ENCODE measurements around the gene KIAA1671.

KIAA1671 gene

DNA sequence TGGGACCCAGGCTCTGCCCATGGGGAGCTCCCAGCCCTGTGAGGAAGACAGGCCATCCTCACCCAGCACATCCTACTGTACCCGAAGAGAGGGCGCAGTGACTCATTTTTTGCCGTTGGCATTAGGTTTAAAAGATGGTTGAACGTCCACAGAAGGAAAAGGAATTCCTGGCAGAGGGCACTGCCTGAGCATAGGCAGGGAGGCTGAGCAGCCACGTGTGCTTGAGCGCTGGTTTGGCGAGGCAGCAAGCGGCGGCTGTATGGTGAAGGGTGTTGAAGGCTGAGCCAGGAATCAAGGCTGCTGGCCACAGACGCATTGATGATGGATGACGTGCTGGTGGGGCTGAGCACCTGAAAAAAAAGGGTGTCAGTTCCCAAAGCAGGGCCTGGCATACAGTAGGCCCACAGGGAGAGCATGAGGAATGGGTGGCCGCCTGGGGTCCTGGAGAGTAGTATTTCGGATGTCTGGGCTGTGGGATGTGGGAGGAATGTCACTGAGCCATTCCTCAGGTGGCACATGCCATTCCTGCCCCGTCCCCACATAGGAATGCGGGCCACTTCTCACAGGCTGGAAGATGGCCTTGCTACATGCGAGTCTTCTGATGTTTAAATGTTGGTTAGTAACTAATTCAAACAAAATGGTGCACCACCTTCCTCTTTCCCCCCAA, 112.5 kb downstream of the KIAA1671 start:
- TF ChIP-seq POU2F2 (IDR thresholded peaks at IDR 0.05; ENCODE audit: low read depth, low read length), result no peak
- TF ChIP-seq POLR2A (IDR thresholded peaks at IDR 0.05; ENCODE audit: low read depth, low read length), result no peak
- no peak for TF ChIP-seq PAX5 (IDR thresholded peaks at IDR 0.05; ENCODE audit: insufficient read depth, low read length, severe bottlenecking)
- TF ChIP-seq POLR2AphosphoS5 (IDR thresholded peaks at IDR 0.05; ENCODE audit: low read depth, low read length), result no peak
- no peak for TF ChIP-seq TAF1 (IDR thresholded peaks at IDR 0.05; ENCODE audit: low read depth, low read length)
- no peak for TF ChIP-seq SPI1 (IDR thresholded peaks at IDR 0.05; ENCODE audit: low read depth, low read length)
- no peak for FAIRE-seq
- no peak for DNase-seq (ENCODE audit: insufficient read length, low spot score)

DNA sequence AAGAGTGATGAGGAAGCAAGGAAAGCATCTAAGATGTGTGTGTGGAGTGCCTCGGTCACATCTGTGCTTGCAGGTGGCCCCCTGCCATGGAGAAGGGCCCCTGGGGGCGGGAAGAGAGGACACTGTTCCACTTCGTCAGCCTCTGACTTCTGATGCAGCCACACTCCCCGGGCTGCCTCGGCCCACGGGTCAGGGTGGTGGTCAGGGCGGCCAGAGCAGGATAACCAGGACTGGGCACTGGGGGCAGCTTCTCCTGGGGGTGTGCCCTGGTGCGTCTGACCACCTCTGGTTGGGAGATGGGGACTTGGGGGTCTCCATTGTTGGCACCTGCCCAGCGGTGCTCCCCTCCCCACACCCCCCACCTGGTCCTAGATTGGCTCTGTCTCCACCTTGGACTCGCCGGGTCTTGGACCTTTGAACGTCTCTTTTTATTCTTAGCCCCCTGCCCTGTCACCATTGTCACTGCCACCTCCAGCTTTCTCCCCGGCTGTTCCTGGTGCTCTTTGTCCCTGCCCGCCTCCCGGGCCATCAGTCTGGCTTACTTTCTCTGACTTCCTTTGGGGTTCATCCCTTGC, 114.4 kb downstream of the KIAA1671 start:
- FAIRE-seq (no peak), DNase-seq (ENCODE audit: insufficient read length, low spot score) (no peak)
- TF ChIP-seq TAF1 (IDR thresholded peaks at IDR 0.05; ENCODE audit: low read depth, low read length), result no peak

DNA sequence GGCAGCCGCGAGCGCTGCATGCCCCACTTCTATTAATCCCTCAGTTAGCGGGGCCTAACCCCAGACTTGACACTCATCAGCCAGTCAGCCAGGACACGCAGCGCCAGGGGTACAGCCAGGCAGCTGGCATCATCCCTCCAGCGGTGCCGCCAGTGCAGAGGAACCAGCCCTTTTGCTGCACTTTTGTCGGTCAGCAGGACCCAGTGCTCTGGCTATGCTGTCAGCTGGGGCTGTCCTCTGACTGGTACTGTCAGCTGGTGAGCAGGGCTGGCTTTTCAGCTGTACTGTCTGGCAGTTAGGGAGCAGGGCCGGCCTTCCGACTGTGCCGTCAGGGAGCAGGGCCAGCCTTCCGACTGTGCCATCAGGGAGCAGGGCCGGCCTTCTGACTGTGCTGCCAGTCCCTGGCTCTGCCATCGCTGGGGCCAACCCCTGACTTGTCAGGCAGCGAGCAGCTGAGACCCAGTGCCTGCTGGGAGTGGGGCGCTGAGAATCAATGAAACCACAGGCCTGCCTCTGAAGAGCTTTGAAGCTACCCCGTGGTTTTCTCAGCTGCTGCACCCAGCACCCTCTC, 115.4 kb downstream of the KIAA1671 start:
- TF ChIP-seq TAF1 (IDR thresholded peaks at IDR 0.05; ENCODE audit: low read depth, low read length) (no peak), PAX5 (IDR thresholded peaks at IDR 0.05; ENCODE audit: insufficient read depth, low read length, severe bottlenecking) (no peak), POLR2AphosphoS5 (IDR thresholded peaks at IDR 0.05; ENCODE audit: low read depth, low read length) (no peak)
- no peak for DNase-seq (ENCODE audit: insufficient read length, low spot score)
- FAIRE-seq, result no peak

DNA sequence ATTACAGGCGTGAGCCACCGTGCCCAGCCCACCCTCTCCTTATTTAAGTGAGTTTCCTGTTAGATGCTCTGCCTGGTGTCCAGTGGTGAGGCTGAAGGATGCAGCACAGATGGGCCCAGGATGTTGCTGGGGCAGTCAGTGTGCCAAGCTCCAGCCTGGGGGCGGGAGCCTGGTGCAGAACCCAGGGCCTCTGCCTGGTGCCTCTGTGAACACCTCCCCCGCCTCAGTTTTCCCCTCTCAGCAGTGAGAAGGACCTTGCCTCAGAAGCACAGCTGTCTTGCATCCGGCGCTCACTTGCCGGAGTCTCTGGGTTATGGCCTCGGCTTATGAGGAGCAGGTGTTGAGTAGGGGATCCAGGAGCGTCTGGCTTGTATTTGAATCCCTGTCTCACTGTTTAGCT, 116.2 kb downstream of the KIAA1671 start:
- no peak for TF ChIP-seq TAF1 (IDR thresholded peaks at IDR 0.05; ENCODE audit: low read depth, low read length)
- no peak for TF ChIP-seq POLR2A (IDR thresholded peaks at IDR 0.05; ENCODE audit: low read depth, low read length)
- no peak for TF ChIP-seq PAX5 (IDR thresholded peaks at IDR 0.05; ENCODE audit: insufficient read depth, low read length, severe bottlenecking)
- FAIRE-seq (no peak), DNase-seq (ENCODE audit: insufficient read length, low spot score) (no peak)

DNA sequence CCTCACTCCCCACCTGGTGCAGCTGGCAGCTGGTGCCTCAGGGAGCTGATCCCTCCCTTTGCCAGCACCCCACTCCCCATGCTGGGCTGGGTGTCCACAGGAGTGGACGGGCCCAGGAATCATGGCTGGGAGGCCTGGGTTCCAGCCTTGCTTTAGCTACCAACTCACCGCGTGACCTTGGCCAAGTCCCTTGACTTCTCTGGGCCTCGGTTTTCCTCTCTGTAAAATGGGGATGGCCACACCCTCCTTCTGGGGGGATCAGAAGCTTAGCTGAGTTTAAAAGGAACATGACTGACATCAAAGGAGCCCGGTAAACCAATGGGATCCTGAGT, 116.9 kb downstream of the KIAA1671 start:
- DNase-seq (ENCODE audit: insufficient read length, low spot score) (no peak), FAIRE-seq (no peak)
- TF ChIP-seq POU2F2 (IDR thresholded peaks at IDR 0.05; ENCODE audit: low read depth, low read length) (no peak), PAX5 (IDR thresholded peaks at IDR 0.05; ENCODE audit: insufficient read depth, low read length, severe bottlenecking) (no peak), POLR2AphosphoS5 (IDR thresholded peaks at IDR 0.05; ENCODE audit: low read depth, low read length) (no peak), POLR2A (IDR thresholded peaks at IDR 0.05; ENCODE audit: low read depth, low read length) (no peak), TAF1 (IDR thresholded peaks at IDR 0.05; ENCODE audit: low read depth, low read length) (no peak), SPI1 (IDR thresholded peaks at IDR 0.05; ENCODE audit: low read depth, low read length) (no peak)

DNA sequence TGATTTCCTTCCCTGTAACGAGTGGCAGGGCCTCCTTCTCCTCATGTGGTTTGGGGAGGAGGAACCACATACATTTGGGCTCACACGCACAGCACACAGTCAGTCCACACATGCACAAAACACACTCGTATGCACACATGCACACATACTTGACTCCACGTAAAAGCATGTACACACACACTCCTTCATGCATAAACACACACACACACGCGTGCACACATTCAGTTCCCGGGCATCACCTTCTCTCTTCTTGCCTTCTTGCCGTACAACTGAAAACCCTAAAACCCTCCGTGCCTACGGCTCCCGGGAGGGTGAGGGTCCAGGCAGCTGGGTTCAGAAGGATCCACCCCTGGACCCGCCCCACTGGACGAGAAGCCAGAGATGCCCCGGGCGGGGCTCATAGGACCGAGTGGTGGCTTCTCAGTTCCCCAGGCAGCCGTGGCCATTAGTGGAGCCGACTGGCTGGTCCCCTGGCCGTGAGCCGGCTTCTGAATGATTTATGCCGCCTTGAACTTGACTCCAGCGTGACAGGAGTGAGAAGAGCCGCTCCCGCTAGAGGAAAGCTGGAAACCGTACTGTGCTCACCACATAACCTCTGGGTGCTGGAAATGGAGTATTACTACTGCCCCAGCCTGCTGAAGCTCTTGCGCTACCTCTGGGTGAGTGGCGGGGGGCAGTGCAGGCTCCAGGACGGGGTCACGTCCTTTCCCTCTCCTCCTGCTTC, 117.4 kb downstream of the KIAA1671 start:
- FAIRE-seq (peak; percentile 87), DNase-seq (ENCODE audit: insufficient read length, low spot score) (no peak)
- no peak for TF ChIP-seq POU2F2 (IDR thresholded peaks at IDR 0.05; ENCODE audit: low read depth, low read length)
- TF ChIP-seq PAX5 (IDR thresholded peaks at IDR 0.05; ENCODE audit: insufficient read depth, low read length, severe bottlenecking), result no peak
- no peak for TF ChIP-seq TAF1 (IDR thresholded peaks at IDR 0.05; ENCODE audit: low read depth, low read length)
- no peak for TF ChIP-seq SPI1 (IDR thresholded peaks at IDR 0.05; ENCODE audit: low read depth, low read length)
- TF ChIP-seq POLR2AphosphoS5 (IDR thresholded peaks at IDR 0.05; ENCODE audit: low read depth, low read length), result no peak

DNA sequence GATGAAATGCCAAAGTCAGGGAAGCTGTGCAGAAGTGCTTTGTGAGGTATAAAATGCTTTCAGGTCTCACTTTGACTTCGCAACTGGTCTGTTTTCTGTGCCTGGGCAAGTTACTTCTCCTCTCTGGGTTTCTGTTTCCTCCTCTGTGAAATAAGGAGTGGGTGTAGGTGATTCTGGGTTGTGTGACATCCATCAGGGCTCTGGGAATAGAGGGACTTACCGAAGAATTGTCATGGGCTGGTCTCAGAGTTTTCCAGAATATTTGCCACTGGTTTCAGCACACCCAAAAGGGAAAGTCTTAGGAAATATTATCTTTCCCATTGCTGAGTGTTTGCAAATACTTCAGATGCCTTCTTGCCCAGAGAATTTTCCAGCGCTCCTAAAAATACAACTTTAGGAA, 118.4 kb downstream of the KIAA1671 start:
- FAIRE-seq (peak; percentile 57), DNase-seq (ENCODE audit: insufficient read length, low spot score) (no peak)
- TF ChIP-seq POLR2A (IDR thresholded peaks at IDR 0.05; ENCODE audit: low read depth, low read length) (no peak), TAF1 (IDR thresholded peaks at IDR 0.05; ENCODE audit: low read depth, low read length) (no peak), SPI1 (IDR thresholded peaks at IDR 0.05; ENCODE audit: low read depth, low read length) (peak; percentile 51; the same call in 1 of the 2 replicates), POLR2AphosphoS5 (IDR thresholded peaks at IDR 0.05; ENCODE audit: low read depth, low read length) (no peak)

DNA sequence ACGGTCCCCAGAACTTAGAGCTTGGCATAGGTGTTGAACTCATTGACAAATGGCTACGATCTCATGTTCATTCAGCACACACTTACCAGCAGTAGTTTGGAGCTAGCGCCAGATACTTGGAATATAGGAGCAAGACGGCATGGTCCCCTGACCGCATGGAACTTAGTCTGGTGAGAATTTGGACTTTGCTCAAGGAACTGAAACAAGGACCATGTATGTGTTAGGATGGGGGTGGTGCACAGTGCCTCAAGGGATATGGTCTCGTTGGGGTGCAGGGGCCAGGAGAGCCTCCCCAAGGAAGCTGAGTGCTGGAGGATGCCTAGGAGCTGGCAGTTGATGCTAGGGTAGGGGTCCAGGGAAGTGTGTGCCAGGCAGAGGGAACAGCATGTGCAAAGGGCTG, 119.2 kb downstream of the KIAA1671 start:
- TF ChIP-seq TAF1 (IDR thresholded peaks at IDR 0.05; ENCODE audit: low read depth, low read length) (no peak), POLR2AphosphoS5 (IDR thresholded peaks at IDR 0.05; ENCODE audit: low read depth, low read length) (no peak), PAX5 (IDR thresholded peaks at IDR 0.05; ENCODE audit: insufficient read depth, low read length, severe bottlenecking) (no peak), POU2F2 (IDR thresholded peaks at IDR 0.05; ENCODE audit: low read depth, low read length) (no peak), SPI1 (IDR thresholded peaks at IDR 0.05; ENCODE audit: low read depth, low read length) (no peak), POLR2A (IDR thresholded peaks at IDR 0.05; ENCODE audit: low read depth, low read length) (no peak)
- FAIRE-seq, result no peak

DNA sequence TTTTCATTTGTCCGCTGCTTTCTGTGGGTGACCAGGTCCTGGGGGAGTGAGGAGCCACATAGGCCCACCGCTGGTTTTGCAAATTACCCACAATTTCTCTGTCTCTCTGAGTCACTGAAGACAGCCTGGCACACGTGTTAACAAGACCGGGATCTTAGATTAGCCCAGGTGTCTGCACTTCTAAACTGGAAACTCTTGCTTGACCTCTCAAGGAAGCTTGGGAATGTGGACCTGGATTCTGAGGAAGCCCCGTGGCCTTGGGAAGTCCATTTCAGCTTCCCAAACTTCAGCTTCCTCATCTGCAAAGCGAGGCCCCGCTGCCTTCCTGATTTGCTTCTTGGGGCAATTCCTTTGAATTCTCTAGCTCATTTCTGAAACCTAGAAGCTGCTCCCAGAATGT, 119.9 kb downstream of the KIAA1671 start:
- DNase-seq (ENCODE audit: insufficient read length, low spot score) (no peak), FAIRE-seq (no peak)
- TF ChIP-seq POLR2A (IDR thresholded peaks at IDR 0.05; ENCODE audit: low read depth, low read length) (no peak), POU2F2 (IDR thresholded peaks at IDR 0.05; ENCODE audit: low read depth, low read length) (no peak), SPI1 (IDR thresholded peaks at IDR 0.05; ENCODE audit: low read depth, low read length) (no peak), PAX5 (IDR thresholded peaks at IDR 0.05; ENCODE audit: insufficient read depth, low read length, severe bottlenecking) (no peak), TAF1 (IDR thresholded peaks at IDR 0.05; ENCODE audit: low read depth, low read length) (no peak), POLR2AphosphoS5 (IDR thresholded peaks at IDR 0.05; ENCODE audit: low read depth, low read length) (no peak)

More for the DNA sequence above, 119.2 kb downstream of the KIAA1671 start:
- DNase-seq (ENCODE audit: insufficient read length, low spot score), result no peak

DNA sequence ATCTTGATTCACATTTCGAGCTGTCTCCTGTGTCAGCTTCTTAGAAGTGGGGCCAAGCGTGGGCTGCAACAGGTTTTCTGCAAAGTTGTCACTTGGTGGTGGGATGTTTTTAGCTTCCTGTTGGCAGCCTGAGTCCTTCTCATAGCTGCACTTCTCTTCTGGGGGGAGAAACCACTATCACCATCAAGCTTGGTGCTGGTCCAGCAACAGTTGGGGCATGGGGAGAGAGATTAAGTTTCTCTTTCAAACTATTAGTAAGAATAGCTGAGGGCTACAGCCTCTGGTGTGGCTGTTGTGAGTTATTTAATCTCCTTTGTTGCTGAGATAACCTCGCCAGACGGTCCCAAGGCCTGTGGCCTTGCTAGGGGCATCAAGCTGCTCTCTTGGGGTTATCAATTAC, 123.8 kb downstream of the KIAA1671 start:
- peak; percentile 57 for FAIRE-seq
- TF ChIP-seq SPI1 (IDR thresholded peaks at IDR 0.05; ENCODE audit: low read depth, low read length) (no peak), POU2F2 (IDR thresholded peaks at IDR 0.05; ENCODE audit: low read depth, low read length) (no peak), PAX5 (IDR thresholded peaks at IDR 0.05; ENCODE audit: insufficient read depth, low read length, severe bottlenecking) (no peak), POLR2AphosphoS5 (IDR thresholded peaks at IDR 0.05; ENCODE audit: low read depth, low read length) (no peak), POLR2A (IDR thresholded peaks at IDR 0.05; ENCODE audit: low read depth, low read length) (no peak), TAF1 (IDR thresholded peaks at IDR 0.05; ENCODE audit: low read depth, low read length) (no peak)

More for the DNA sequence above, 123.8 kb downstream of the KIAA1671 start:
- no peak for DNase-seq (ENCODE audit: insufficient read length, low spot score)

Data from GM12891 (cell line).